Esophagus muscularis mucosa (tissue), 4 donors: ENCODE measurements around the gene PAX6. TPM values are rescaled to one million over a fixed set of nuclear protein-coding genes. Genes with fewer than 3 reads are reported as not detected.

Experiments used
- DNase-seq: peaks from one replicate; pipeline ENCODE4 v3.0.0-alpha.2; 2017; ENCODE audit errors: extremely low spot score
- H3K27ac ChIP-seq, 4 donors: fragments of 200-600 bp; sonication (generic); replicated peaks in 1 of 4; 1 replicate in 3 of 4; 2 replicates in 1 of 4; pipeline ENCODE4 v1.5.1; 2016 to 2019; ENCODE audit warnings: mild to moderate bottlenecking in 1 of 4
- H3K27me3 ChIP-seq, 4 donors: fragments of 200-600 bp; sonication (generic); one replicate each; pipeline versions ENCODE4 v1.5.1 to v1.6.0; 2016 to 2019
- H3K36me3 ChIP-seq, 4 donors: fragments of 200-600 bp; sonication (generic); one replicate each; pipeline ENCODE4 v1.5.1; 2016 to 2019
- H3K4me1 ChIP-seq, 4 donors: fragments of 200-600 bp; sonication (generic); one replicate each; pipeline ENCODE4 v1.5.1; 2016 to 2019
- H3K4me3 ChIP-seq, 4 donors: fragments of 200-600 bp; sonication (generic); 1 replicate in 2 of 4; 2 replicates in 2 of 4; pipeline ENCODE4 v1.5.1; 2016 to 2019; ENCODE audit warnings: mild to moderate bottlenecking in 4 of 4, moderate library complexity in 1 of 4
- H3K9me3 ChIP-seq, 4 donors: fragments of 200-600 bp; sonication (generic); 1 replicate in 3 of 4; 2 replicates in 1 of 4; pipeline ENCODE4 v1.5.1; 2016 to 2019
- EP300 ChIP-seq: sonication (generic); formaldehyde crosslinking; IDR thresholded peaks from one replicate; pipeline ENCODE4 v1.6.1; 2017; ENCODE audit warnings: antibody characterized with exemption
- POLR2A ChIP-seq: fragments of 450-650 bp; IDR thresholded peaks from one replicate; pipeline ENCODE4 v1.6.1; 2017; ENCODE audit warnings: antibody characterized with exemption, moderate library complexity, mild to moderate bottlenecking, low read depth
- POLR2AphosphoS5 ChIP-seq, 2 donors: sonication (generic); formaldehyde crosslinking; IDR thresholded peaks; one replicate each; pipeline ENCODE4 v1.6.1; 2017; ENCODE audit warnings: antibody characterized with exemption in 2 of 2
- WGBS: methylation state at CpG from one replicate; pipeline ENCODE4 v1.1.5; 2018; 5-methylcytosine and 5-hydroxymethylcytosine counted together
- intact Hi-C: fragments of 100-400 bp; cut with DNase I; formaldehyde crosslinking; loops from one replicate; pipeline ENCODE4 v1.15.1; 2023
- total RNA-seq, 4 donors: library from RNA; depleted of rRNA; stranded (reverse); fragments of >200 nt; gene quantifications; one replicate each; pipeline versions ENCODE4 v1.1.0 to v1.2.1, GENCODE V29; 2016
- TF ChIP-seq, protein P1 (sequence below), 3 experiments: fragments of 200-600 bp in 2 of 3; fragments of 450-650 bp in 1 of 3; sonication (generic) in 2 of 3; IDR thresholded peaks; one replicate each; pipeline ENCODE4 v1.5.1; 2017 to 2019; ENCODE audit warnings: antibody characterized with exemption in 3 of 3, mild to moderate bottlenecking in 2 of 3, moderate library complexity in 1 of 3

The PAX6 gene
- total RNA-seq, 4 donors from 2014 or later, result 0.06 TPM; not detected in 3

DNA sequence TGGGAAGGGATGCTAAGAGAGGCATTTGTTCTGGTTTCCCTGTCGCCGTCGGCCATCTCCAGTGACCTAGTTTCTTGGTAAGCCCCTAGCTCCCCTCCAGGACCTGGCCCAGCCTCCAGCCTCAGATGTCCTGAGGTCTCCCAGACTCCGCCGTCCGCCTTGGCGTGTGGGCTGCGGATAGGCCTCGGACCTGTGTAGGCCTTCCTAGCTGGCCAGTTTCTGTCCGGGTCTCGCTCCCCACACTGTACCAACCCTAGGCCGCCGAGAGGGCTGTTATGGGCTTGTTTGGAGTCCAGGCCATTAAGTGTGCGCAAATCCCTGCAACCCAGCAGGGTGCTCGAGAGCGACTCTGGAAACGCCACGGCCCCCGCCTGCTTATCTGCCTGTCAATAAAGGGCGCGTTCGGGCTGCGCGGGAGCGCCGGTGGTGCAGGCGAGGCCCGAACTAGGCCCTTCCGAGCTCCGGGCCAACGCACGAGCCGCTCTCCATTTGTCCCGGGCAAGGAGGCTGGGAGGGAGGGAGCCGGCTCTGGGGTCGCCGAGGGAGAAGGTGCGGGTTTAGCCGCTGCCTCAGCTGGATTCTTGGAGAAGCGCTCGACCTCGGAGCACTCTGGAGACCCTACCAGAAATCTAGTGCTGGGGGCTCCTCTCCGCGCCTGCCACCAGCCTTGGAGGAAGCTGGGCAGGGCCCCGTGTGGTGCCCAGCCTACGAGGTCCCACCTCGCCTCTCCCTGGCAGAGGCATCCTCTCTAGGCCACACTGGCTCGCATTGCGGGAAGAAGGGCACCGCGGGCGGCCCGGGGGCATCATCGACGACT, 8.7 kb upstream of the PAX6 start:
- WGBS, result 23% methylated on average over 25 of the region's 55 CpGs
- intact Hi-C loops, result no loop called here
- H3K4me1 ChIP-seq, result peaks cover 34 to 54% (median 49%) of the 10 kb centered on the region in 4 donors

DNA sequence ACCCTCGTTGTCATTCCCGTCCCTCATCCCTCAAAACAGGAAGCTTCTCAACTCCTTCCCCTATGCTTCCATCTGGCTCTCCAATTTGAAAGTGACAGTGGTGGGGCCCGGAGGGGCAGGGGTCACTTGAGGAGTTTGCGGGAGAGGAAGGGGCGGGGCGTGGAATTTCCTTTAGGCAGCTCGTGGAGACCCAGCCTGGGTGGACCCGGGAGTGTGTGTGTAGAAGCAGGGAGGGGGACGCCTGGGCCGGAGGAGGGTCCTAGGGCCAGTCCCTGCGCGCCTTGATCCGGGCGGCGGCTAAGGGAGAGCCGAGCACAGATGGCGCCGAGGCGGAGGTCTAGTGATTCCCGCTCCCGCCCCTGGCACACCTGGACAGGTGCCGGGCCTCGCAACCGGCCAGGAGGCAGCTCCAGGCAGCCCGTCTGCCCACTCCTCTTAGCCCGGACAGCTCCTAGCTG, 7.8 kb upstream of the PAX6 start:
- no peaks in the 10 kb centered on the region for H3K36me3 ChIP-seq
- 16% methylated on average over 19 of the region's 26 CpGs for WGBS
- no peak overlapping the region for H3K27ac ChIP-seq
- H3K4me3 ChIP-seq, result no peak overlapping the region
- DNase-seq, result no peak
- intact Hi-C loops, result no loop called here
- H3K27me3 ChIP-seq, result peaks cover 28 to 100% (median 97%) of the 10 kb centered on the region in 4 donors
- peaks cover 42 to 59% (median 55%) of the 10 kb centered on the region in 4 donors for H3K4me1 ChIP-seq
- H3K9me3 ChIP-seq, result no peaks in the 10 kb centered on the region
- no peak for TF ChIP-seq POLR2A
- TF ChIP-seq EP300, result no peak
- no peak for TF ChIP-seq POLR2AphosphoS5 (IDR thresholded peaks at IDR 0.05)
- TF ChIP-seq, protein P1, sequence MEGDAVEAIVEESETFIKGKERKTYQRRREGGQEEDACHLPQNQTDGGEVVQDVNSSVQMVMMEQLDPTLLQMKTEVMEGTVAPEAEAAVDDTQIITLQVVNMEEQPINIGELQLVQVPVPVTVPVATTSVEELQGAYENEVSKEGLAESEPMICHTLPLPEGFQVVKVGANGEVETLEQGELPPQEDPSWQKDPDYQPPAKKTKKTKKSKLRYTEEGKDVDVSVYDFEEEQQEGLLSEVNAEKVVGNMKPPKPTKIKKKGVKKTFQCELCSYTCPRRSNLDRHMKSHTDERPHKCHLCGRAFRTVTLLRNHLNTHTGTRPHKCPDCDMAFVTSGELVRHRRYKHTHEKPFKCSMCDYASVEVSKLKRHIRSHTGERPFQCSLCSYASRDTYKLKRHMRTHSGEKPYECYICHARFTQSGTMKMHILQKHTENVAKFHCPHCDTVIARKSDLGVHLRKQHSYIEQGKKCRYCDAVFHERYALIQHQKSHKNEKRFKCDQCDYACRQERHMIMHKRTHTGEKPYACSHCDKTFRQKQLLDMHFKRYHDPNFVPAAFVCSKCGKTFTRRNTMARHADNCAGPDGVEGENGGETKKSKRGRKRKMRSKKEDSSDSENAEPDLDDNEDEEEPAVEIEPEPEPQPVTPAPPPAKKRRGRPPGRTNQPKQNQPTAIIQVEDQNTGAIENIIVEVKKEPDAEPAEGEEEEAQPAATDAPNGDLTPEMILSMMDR (IDR thresholded peaks at IDR 0.05), result no peak

More for the DNA sequence above, 8.7 kb upstream of the PAX6 start:
- TF ChIP-seq EP300, result no peak
- TF ChIP-seq POLR2AphosphoS5 (IDR thresholded peaks at IDR 0.05), result no peak
- TF ChIP-seq POLR2A, result no peak
- TF ChIP-seq, protein P1 (IDR thresholded peaks at IDR 0.05), result no peak
- DNase-seq, result no peak
- Histone ChIP-seq H3K27me3 (peaks cover 22 to 100% (median 97%) of the 10 kb centered on the region in 4 donors), H3K27ac (no peak overlapping the region), H3K9me3 (no peaks in the 10 kb centered on the region), H3K4me3 (no peak overlapping the region), H3K36me3 (no peaks in the 10 kb centered on the region)

DNA sequence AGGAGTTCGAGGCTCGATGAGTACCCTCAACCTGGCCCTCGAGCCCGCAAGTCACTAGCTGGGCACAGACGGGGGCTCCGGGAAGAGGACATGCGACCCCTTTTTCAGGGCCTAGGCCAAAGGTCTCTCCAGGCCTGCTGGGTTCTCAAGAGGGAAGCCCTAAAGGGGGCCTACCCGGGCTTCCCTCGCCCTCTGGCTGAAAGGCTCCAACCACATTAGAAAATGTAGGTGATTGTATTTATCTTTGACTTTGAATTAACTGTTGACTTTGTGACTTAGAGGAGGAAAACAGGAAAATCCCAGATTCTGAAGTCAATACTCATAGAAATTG, 7.3 kb upstream of the PAX6 start:
- intact Hi-C loops, result no loop called here
- DNase-seq, result no peak
- 15% methylated on average over 9 of the region's 9 CpGs for WGBS

DNA sequence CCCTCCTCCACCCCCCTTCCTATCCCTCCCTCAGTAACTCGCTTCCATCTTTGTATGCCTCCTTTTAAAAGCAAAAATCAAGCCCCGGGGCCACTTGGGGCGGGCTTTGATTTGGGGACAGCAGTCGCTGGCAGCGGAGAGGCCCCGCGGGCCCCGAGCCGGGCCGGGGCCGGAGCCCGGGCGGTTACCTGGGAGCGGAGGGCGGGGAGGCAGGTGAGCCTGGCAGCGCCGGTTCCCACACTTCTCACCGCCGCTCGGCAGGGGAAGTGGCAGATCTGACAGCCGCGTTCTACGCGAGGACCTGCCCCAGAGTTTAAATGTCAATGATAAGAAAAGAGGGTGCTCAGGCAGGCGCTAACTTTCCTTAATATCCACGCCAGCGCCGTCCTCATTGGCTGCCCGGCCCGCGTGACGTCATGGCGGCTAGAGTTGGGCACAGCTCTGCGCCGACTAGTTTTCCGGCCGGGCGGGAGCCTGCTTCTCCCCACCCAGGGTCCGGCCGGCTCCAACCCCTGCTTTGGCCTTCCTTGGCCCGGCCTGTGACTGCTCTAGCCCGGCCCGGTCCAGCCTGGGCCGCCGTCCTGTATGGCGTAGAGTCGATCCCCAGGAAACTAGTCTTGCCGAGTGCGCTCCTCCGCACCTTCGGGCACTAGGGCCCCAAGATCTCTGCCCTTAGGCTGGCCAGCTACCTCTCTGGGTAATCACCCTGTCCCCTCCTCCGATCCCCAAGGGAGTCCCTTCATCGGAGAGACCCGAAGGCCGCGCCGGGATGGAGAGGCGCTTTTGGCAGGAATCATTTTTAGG, 6.7 kb upstream of the PAX6 start:
- no peaks in the 10 kb centered on the region for H3K9me3 ChIP-seq
- H3K36me3 ChIP-seq, result no peaks in the 10 kb centered on the region
- peaks cover 30 to 100% (median 97%) of the 10 kb centered on the region in 4 donors for H3K27me3 ChIP-seq
- TF ChIP-seq, protein P1 (IDR thresholded peaks at IDR 0.05), result no peak
- TF ChIP-seq POLR2A (no peak), EP300 (no peak), POLR2AphosphoS5 (IDR thresholded peaks at IDR 0.05) (no peak)
- DNase-seq, result no peak
- H3K4me3 ChIP-seq, result peak overlapping the region; percentile 31 to 43 (median 32)
- H3K4me1 ChIP-seq, result peaks cover 52 to 70% (median 66%) of the 10 kb centered on the region in 4 donors
- no peak overlapping the region for H3K27ac ChIP-seq
- WGBS, result 4% methylated on average over 46 of the region's 58 CpGs
- intact Hi-C loops, result no loop called here

More for the DNA sequence above, 7.3 kb upstream of the PAX6 start:
- Histone ChIP-seq H3K36me3 (no peaks in the 10 kb centered on the region), H3K4me1 (peaks cover 47 to 64% (median 60%) of the 10 kb centered on the region in 4 donors), H3K4me3 (peak overlapping the region in 2 of 4 donors; percentile 31 to 32), H3K9me3 (no peaks in the 10 kb centered on the region), H3K27ac (no peak overlapping the region), H3K27me3 (peaks cover 29 to 100% (median 98%) of the 10 kb centered on the region in 4 donors)
- TF ChIP-seq, protein P1 (IDR thresholded peaks at IDR 0.05), result no peak
- TF ChIP-seq POLR2A (no peak), EP300 (no peak), POLR2AphosphoS5 (IDR thresholded peaks at IDR 0.05) (no peak)
